GM18499 (cell line): ENCODE measurements around the gene TNFRSF6B.
"Not testable (repeated sequence)": the region's sequence is repeated elsewhere in the genome, so short reads cannot be mapped to it uniquely, and the experiment has no call there.

Experiments used
- ATAC-seq: cut with Tn5 transposase; IDR thresholded peaks from one replicate; pipeline ENCODE4 v1.9.1; 2021; ENCODE audit warnings: moderate number of reproducible peaks; ENCODE audit not compliant: insufficient read depth, unreplicated experiment

Gene TNFRSF6B

GRCh38 chr20:63705232-63706026 lies 9.0 kb downstream of the TNFRSF6B start:
- no peak for ATAC-seq

GRCh38 chr20:63706027-63706695 lies 9.7 kb downstream of the TNFRSF6B start:
- ATAC-seq, result no peak

- ATAC-seq, result no peak
These were observed 10.6 kb downstream of the TNFRSF6B start for GRCh38 chr20:63706852-63707557.

DNA sequence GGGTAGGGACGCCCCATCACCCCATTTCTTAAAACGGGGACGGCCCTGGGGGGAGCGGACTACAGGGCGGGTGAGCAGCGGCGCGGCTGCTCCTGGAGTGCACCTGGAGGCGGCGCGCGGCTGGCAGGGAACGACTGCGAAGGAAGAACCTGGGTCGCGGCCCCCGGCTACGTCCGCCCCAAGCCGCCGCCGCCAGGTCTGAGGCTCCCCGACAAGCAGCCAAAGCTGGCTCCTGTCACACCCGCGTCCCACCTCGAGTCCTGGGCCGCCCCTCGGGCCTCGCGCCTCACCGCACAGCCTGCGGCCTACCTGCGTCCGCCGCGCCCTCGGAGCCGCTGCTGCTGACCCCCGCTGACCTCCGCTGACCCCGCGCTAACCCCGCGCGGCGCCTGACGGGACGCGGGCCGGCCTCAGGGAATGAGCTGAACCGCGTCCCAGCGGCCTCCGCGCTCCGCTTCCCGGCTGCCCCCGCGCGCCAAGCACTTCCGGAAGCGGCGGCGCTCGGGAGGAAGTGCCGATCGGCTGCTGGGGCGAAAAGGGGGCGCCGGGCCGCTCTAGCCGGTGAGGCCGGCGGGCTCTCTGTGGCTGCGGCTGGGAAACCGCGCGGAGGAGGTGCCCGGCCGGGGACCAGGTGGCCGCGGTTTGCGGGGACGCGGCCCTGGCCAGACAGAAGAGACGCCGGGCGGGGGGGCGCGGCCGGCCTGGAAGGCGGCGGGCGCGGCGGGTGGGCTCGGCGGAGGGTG lies 11.3 kb downstream of the TNFRSF6B start, which contains the start of the genes ARFRP1 and ZGPAT:
Gene ARFRP1, minus strand, starts transcription at position 419 of the 743 bp plus-strand sequence. CDS start 885 bp downstream, outside the sequence.
Gene ZGPAT, plus strand, starts transcription at position 482 of the 743 bp plus-strand sequence. CDS start 542 bp downstream, outside the sequence.
- no peak for ATAC-seq

GRCh38 chr20:63708301-63709148 lies 12.1 kb downstream of the TNFRSF6B start:
- ATAC-seq, result no peak

GRCh38 chr20:63709149-63709527 lies 12.7 kb downstream of the TNFRSF6B start:
- no peak for ATAC-seq

- no peak for ATAC-seq
These were observed 14.7 kb downstream of the TNFRSF6B start for GRCh38 chr20:63711085-63711645.

DNA sequence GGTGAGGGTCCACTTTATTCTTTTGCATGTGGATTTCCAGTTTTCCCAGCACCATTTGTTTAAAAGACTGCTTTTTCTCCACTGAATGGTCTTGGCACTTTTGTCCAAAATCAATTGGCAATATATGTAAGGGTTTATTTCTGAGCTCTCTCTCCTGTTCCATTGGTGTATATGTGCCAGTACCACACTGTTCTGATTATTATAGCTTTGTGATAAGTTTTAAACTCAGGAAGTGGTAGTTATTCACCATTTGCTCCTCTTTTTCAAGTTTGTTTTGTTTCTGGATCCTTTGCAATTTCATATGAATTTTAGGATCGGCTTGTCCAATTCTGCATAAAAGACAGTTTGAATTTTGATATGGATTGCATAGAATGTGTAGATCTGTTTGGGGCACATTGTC lies 15.7 kb downstream of the TNFRSF6B start:
- ATAC-seq, result no peak

DNA sequence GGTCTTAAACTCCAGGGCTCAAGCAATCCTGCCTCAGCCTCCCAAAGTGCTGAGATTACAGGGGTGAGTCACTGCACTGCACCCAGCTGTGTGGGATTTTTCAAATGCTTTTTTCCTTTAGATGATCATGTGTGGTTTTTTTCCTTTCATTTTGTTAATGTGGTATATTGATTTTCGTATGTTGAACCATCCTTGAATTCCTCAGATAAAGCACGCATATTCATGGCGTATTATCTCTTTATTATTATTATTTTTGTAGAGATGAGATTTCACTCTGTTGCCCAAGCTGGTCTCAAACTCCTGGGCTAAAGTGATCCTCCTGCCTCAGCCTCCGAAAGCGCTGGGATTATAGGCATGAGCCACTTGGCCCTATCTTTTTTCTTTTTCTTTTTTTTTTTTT lies 18.4 kb downstream of the TNFRSF6B start:
- ATAC-seq, result no peak

DNA sequence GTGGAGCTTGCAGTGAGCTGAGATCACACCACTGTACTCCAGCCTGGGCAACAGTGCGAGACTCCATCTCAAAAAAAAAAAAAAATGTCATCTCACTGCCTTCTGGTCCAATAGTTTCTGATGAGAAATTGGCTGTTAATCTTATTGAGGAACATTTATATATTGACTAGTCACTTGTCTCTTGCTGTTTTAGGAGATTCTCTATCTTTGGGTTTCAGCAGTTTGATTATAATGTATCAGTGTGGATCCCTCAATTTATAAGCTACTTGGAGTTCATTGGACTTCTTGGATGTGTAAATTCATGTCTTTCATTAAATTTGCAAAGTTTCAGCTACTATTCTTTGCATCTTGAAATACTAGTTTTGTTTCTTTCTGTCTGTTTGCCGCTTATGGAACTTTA lies 22.5 kb downstream of the TNFRSF6B start:
- no peak for ATAC-seq

DNA sequence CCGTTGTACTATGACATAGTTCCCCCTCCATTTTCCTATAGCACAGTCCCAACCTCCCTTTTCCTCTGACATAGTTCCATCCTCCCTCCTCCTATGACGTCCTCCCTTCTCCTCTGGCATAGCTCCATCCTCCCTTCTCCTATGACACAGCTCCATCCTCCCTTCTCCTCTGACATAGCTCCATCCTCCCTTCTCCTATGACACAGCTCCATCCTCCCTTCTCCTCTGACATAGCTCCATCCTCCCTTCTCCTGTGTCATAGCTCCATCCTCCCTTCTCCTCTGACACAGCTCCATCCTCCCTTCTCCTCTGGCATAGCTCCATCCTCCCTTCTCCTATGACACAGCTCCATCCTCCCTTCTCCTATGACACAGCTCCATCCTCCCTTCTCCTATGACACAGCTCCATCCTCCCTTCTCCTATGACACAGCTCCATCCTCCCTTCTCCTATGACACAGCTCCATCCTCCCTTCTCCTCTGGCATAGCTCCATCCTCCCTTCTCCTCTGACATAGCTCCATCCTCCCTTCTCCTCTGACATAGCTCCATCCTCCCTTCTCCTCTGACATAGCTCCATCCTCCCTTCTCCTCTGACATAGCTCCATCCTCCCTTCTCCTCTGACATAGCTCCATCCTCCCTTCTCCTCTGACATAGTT lies 26.6 kb downstream of the TNFRSF6B start:
- ATAC-seq, result not testable (repeated sequence)

DNA sequence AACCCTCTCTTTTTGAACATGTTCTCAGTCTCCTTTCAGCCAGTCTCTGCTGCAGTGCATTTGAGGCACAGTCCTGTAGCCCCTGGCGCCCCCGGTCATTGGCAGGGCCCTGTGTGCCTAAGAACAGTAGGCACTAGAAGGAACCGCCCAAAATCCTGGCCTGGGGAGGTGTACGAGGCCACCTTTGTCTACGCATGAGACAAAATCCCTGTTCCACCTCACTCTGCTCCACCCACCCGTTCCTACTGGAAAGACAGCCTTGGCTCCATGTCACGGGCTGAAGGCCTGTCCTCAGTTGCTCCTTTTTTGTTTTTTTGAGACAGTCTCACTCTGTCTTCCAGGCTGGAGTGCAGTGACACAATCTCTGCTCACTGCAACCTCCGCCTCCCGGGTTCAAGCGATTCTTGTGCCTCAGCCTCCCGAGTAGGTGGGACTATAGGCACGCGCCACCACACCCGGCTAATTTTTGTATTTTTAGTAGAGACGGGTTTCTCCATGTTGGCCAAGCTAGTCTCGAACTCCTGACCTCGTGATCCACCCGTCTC lies 33.8 kb downstream of the TNFRSF6B start:
- not testable (repeated sequence) for ATAC-seq

DNA sequence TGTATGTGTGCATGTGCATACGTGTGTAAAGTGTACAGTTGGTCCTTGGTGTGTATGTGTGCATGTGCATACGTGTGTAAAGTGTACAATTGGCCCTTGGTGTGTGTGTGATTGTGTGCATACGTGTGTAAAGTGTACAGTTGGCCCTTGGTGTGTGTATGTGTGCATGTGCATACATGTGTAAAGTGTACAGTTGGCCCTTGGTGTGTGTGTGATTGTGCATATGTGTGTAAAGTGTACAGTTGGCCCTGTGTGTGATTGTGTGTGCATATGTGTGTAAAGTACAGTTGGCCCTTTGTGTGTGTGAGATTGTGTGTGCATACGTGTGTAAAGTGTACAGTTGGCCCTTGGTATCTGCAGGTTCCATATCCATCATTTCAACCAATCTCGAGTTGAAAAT lies 35.0 kb downstream of the TNFRSF6B start:
- ATAC-seq, result no peak

GRCh38 chr20:63732118-63733095 lies 36.0 kb downstream of the TNFRSF6B start:
- ATAC-seq, result no peak

GRCh38 chr20:63733117-63733516 lies 36.7 kb downstream of the TNFRSF6B start:
- no peak for ATAC-seq

DNA sequence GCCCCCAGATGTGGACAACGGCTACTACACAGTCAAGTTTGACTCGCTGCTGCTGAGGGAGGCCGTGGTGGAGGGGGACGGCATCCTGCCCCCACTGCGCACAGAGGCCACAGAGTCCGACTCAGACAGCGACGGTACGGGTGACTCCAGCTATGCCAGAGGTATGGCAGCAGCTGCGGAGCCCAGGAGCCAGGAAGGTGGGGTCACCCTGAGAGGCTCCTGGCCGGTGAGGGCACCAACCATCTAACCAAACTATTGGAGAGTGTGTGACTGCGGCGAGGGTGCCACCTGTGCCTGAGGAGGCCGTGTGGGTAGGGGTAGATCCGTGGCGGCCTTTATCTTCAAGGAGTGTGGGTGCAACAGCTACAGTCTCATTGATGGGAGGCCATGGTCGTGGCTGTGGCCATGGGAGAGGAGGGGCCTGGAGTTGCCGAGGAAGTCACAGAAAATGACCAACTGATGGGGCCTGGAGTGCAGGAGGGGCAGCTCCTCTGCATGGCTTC lies 37.2 kb downstream of the TNFRSF6B start:
- no peak for ATAC-seq
